Measurements from ENCODE around the gene SGMS1. TPM values are rescaled to one million over a fixed set of nuclear protein-coding genes. Genes with fewer than 3 reads are reported as not detected.
"Not testable (repeated sequence)": the region's sequence is repeated elsewhere in the genome, so short reads cannot be mapped to it uniquely, and the experiment has no call there.

SGMS1 gene
- total RNA-seq, 1 experiment from 2014 or later, result 20.4 TPM

GRCh38 chr10:50271564-50272250 lies 352.0 kb downstream of the SGMS1 start:
- Histone ChIP-seq H2BK5ac (ENCODE audit: insufficient read length, low read length) (no peak overlapping the region), H3K9ac (ENCODE audit: extremely low read depth, insufficient read length, low read length) (no peak overlapping the region), H3K23ac (ENCODE audit: insufficient read length, low read depth, low read length) (no peak overlapping the region), H3K9me3 (ENCODE audit: control insufficient read depth, low read depth, low read length) (no peaks in the 10 kb centered on the region), H2BK20ac (ENCODE audit: low read depth, low read length, poor library complexity, severe bottlenecking) (no peak overlapping the region), H2BK120ac (ENCODE audit: low read depth, low read length, poor library complexity, severe bottlenecking) (no peak overlapping the region), H3K18ac (ENCODE audit: insufficient read length, low read depth, low read length) (no peak overlapping the region), H3K14ac (ENCODE audit: insufficient read depth, low read length) (no peak overlapping the region), H3K4me2 (ENCODE audit: insufficient read depth, insufficient read length, low read length) (no peak overlapping the region), H4K91ac (ENCODE audit: insufficient read length, low read depth, low read length) (no peak overlapping the region), H3K27me3 (ENCODE audit: insufficient read depth, low read length) (no peaks in the 10 kb centered on the region; the same call in 1 of the 2 replicates), H4K5ac (ENCODE audit: insufficient read length, low read depth, low read length) (no peak overlapping the region), H3K23me2 (ENCODE audit: insufficient read length, low read depth, low read length, poor library complexity, severe bottlenecking) (no peaks in the 10 kb centered on the region), H2AFZ (ENCODE audit: low read length) (no peak overlapping the region), H3K79me2 (ENCODE audit: insufficient read depth, low read length) (no peaks in the 10 kb centered on the region), H4K8ac (replicated peaks; ENCODE audit: insufficient read length, low read depth, low read length) (no peak overlapping the region), H4K20me1 (ENCODE audit: control insufficient read depth, insufficient read depth, insufficient read length) (no peaks in the 10 kb centered on the region), H3K4me1 (ENCODE audit: insufficient read depth, low read length) (no peaks in the 10 kb centered on the region), H2BK15ac (ENCODE audit: low read depth, low read length) (no peak overlapping the region), H2AK5ac (ENCODE audit: insufficient read length, low read length) (no peak overlapping the region), H3K56ac (ENCODE audit: insufficient read length, low read depth, low read length) (no peak overlapping the region), H3K4ac (ENCODE audit: low read depth, low read length) (no peak overlapping the region), H3K79me1 (ENCODE audit: insufficient read depth, low read depth, low read length, poor library complexity, severe bottlenecking) (no peaks in the 10 kb centered on the region), H3K27ac (ENCODE audit: insufficient read length, low read depth, low read length) (no peak overlapping the region), H3T11ph (ENCODE audit: low read length) (no peak overlapping the region), H2BK12ac (ENCODE audit: insufficient read length, low read depth, low read length) (no peak overlapping the region)
- H3K9me3 Mint-ChIP-seq, result no peaks in the 10 kb centered on the region
- no peak overlapping the region for H3K4me3 Mint-ChIP-seq
- TF ChIP-seq CTCF (conservative IDR thresholded peaks at IDR 0.05), result peak; percentile 33; the same call in 2 of the 3 replicates
- no peaks in the 10 kb centered on the region for H3K36me3 Mint-ChIP-seq (ENCODE audit: insufficient read depth in 1 of 3, low read depth in 3 of 3)
- no peaks in the 10 kb centered on the region for H3K4me1 Mint-ChIP-seq
- no CpG with 5 or more reads among the region's 3 CpGs for WGBS (ENCODE audit: extremely low coverage, insufficient read length, low lambda C conversion rate)
- no peak for DNase-seq
- peaks cover 11% of the 10 kb centered on the region for H3K27me3 Mint-ChIP-seq (ENCODE audit: low read depth)
- H3K27ac Mint-ChIP-seq, result no peak overlapping the region

- Mint-ChIP-seq H3K36me3 (ENCODE audit: insufficient read depth in 1 of 3, low read depth in 3 of 3) (peaks cover 0 to 11% (median 0%) of the 10 kb centered on the region in 3 experiments; a peak in 3 of 7 replicates), H3K9me3 (peaks cover 9 to 13% of the 10 kb centered on the region in 2 experiments; a peak in 4 of 5 replicates), H3K27me3 (ENCODE audit: low read depth) (peaks cover 19% of the 10 kb centered on the region)
- not testable (repeated sequence) for H3K9ac ChIP-seq (ENCODE audit: extremely low read depth, insufficient read length, low read length); H3K27ac Mint-ChIP-seq; H4K20me1 ChIP-seq (ENCODE audit: control insufficient read depth, insufficient read depth, insufficient read length); H4K8ac ChIP-seq (replicated peaks; ENCODE audit: insufficient read length, low read depth, low read length); H2AFZ ChIP-seq (ENCODE audit: low read length); H3K4me1 ChIP-seq (ENCODE audit: insufficient read depth, low read length); H3K18ac ChIP-seq (ENCODE audit: insufficient read length, low read depth, low read length); DNase-seq; H2BK15ac ChIP-seq (ENCODE audit: low read depth, low read length); H3K4me1 Mint-ChIP-seq; H3K23ac ChIP-seq (ENCODE audit: insufficient read length, low read depth, low read length); H3T11ph ChIP-seq (ENCODE audit: low read length); H3K4me2 ChIP-seq (ENCODE audit: insufficient read depth, insufficient read length, low read length); H3K79me1 ChIP-seq (ENCODE audit: insufficient read depth, low read depth, low read length, poor library complexity, severe bottlenecking); H3K4me3 Mint-ChIP-seq; H2BK20ac ChIP-seq (ENCODE audit: low read depth, low read length, poor library complexity, severe bottlenecking); H3K27me3 ChIP-seq (ENCODE audit: insufficient read depth, low read length); H3K9me3 ChIP-seq (ENCODE audit: control insufficient read depth, low read depth, low read length); H4K91ac ChIP-seq (ENCODE audit: insufficient read length, low read depth, low read length); H2AK5ac ChIP-seq (ENCODE audit: insufficient read length, low read length); H3K23me2 ChIP-seq (ENCODE audit: insufficient read length, low read depth, low read length, poor library complexity, severe bottlenecking); H3K27ac ChIP-seq (ENCODE audit: insufficient read length, low read depth, low read length); H3K4ac ChIP-seq (ENCODE audit: low read depth, low read length); H2BK120ac ChIP-seq (ENCODE audit: low read depth, low read length, poor library complexity, severe bottlenecking); H3K14ac ChIP-seq (ENCODE audit: insufficient read depth, low read length); H3K56ac ChIP-seq (ENCODE audit: insufficient read length, low read depth, low read length); H4K5ac ChIP-seq (ENCODE audit: insufficient read length, low read depth, low read length); H2BK5ac ChIP-seq (ENCODE audit: insufficient read length, low read length); H3K79me2 ChIP-seq (ENCODE audit: insufficient read depth, low read length); H2BK12ac ChIP-seq (ENCODE audit: insufficient read length, low read depth, low read length)
- no CpG with 5 or more reads among the region's 3 CpGs for WGBS (ENCODE audit: extremely low coverage, insufficient read length, low lambda C conversion rate)
Measured at GRCh38 chr10:50267877-50268276, 355.9 kb downstream of the SGMS1 start.
